Measurements from ENCODE around the gene GPR26. TPM values are rescaled to one million over a fixed set of nuclear protein-coding genes. Genes with fewer than 3 reads are reported as not detected.
"Not testable (repeated sequence)": the region's sequence is repeated elsewhere in the genome, so short reads cannot be mapped to it uniquely, and the experiment has no call there.

GPR26 gene
- total and polyA plus RNA-seq, 2 donors: 0.02 to 0.09 TPM

DNA sequence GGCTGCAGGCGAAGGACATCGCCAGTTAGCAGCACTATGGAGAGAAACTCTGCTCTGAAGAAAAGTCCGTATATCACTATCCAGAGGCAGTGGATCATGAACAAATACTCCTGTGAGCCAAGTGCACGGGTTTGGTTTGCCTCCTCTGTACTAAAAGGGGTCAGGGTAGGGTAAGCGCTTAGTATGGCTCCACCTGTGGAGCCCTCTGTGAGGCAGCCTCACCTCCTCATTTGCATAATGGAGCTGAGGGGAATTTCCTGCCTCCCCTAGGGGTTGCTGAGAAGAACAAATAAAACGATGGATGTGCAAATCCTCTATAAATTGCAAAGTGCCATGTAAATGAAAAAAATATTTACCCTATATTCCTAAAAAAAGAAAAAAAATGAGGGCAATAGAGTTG, 63.4 kb downstream of the GPR26 start:
- 82% methylated on average over 6 of the region's 6 CpGs for WGBS
- no peak overlapping the region for H3K4me3 ChIP-seq (ENCODE audit: low read length in 2 of 2)
- no peak overlapping the region for H3K27ac ChIP-seq (ENCODE audit: low read depth in 1 of 2, low read length in 1 of 2)

DNA sequence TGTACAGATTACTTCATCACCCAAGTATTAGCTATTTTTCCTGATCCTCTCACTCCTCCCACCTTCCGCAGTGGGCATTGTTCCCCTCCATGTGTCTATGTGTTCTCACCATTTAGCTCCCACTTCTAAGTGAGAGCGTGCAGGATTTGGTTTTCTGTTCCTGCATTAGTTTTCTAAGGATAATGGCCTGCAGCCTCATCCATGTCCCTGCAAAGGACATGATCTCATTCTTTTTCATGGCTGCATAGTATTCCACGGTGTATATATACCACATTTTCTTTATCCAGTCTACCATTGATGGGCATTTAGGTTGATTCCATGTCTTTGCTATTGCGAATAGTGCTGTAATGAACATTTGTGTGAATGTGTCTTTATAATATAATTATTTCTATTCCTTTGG, 70.8 kb downstream of the GPR26 start:
- not testable (repeated sequence) for H3K27ac ChIP-seq (ENCODE audit: low read depth in 1 of 2, low read length in 1 of 2); H3K9me3 ChIP-seq (ENCODE audit: control insufficient read depth in 2 of 2, insufficient read depth in 1 of 2, low read length in 1 of 2); H3K4me3 ChIP-seq (ENCODE audit: low read length in 2 of 2); H3K36me3 ChIP-seq (ENCODE audit: control insufficient read depth in 2 of 2, insufficient read depth in 2 of 2, low read length in 1 of 2); H3K27me3 ChIP-seq (ENCODE audit: control insufficient read depth in 2 of 2, insufficient read depth in 1 of 2, low read length in 1 of 2); H3K4me1 ChIP-seq (ENCODE audit: control insufficient read depth in 2 of 2, insufficient read depth in 2 of 2, low read length in 2 of 2); DNase-seq (ENCODE audit: low read depth in 6 of 9, low spot score in 9 of 9)
- 94% methylated on average over 4 of the region's 4 CpGs for WGBS

More for the DNA sequence above, 63.4 kb downstream of the GPR26 start:
- Histone ChIP-seq H3K36me3 (ENCODE audit: control insufficient read depth in 2 of 2, insufficient read depth in 2 of 2, low read length in 1 of 2) (no peaks in the 10 kb centered on the region), H3K27me3 (ENCODE audit: control insufficient read depth in 2 of 2, insufficient read depth in 1 of 2, low read length in 1 of 2) (no peaks in the 10 kb centered on the region), H3K9me3 (ENCODE audit: control insufficient read depth in 2 of 2, insufficient read depth in 1 of 2, low read length in 1 of 2) (peaks cover 0 to 5% of the 10 kb centered on the region in 2 donors), H3K4me1 (ENCODE audit: control insufficient read depth in 2 of 2, insufficient read depth in 2 of 2, low read length in 2 of 2) (no peaks in the 10 kb centered on the region)
- no peak for DNase-seq (ENCODE audit: low read depth in 6 of 9, low spot score in 9 of 9)

DNA sequence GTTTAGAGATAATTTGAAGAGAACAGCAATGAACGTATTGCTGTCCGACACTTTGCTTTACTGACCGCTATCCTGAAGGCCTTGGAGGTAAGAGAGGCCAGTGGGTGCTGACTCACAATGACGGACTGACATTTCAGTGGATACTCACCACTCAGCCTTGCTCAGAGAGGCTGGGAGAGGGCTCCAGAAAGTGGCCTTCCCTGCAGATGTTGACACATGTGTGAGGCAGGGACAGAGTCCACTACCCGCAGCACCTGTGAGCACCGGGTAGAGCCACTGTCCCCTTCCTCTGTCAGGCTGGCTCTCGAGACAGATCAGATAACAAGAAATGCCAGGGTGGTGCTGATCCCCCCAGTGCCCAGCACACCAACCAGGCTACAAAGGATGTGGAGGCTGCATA, 75.0 kb downstream of the GPR26 start:
- Histone ChIP-seq H3K27me3 (ENCODE audit: control insufficient read depth in 2 of 2, insufficient read depth in 1 of 2, low read length in 1 of 2) (no peaks in the 10 kb centered on the region), H3K9me3 (ENCODE audit: control insufficient read depth in 2 of 2, insufficient read depth in 1 of 2, low read length in 1 of 2) (no peaks in the 10 kb centered on the region), H3K4me1 (ENCODE audit: control insufficient read depth in 2 of 2, insufficient read depth in 2 of 2, low read length in 2 of 2) (no peaks in the 10 kb centered on the region), H3K27ac (ENCODE audit: low read depth in 1 of 2, low read length in 1 of 2) (no peak overlapping the region), H3K36me3 (ENCODE audit: control insufficient read depth in 2 of 2, insufficient read depth in 2 of 2, low read length in 1 of 2) (no peaks in the 10 kb centered on the region), H3K4me3 (ENCODE audit: low read length in 2 of 2) (no peak overlapping the region)
- 73% methylated on average over 7 of the region's 7 CpGs for WGBS
- no peak for DNase-seq (ENCODE audit: low read depth in 6 of 9, low spot score in 9 of 9)

DNA sequence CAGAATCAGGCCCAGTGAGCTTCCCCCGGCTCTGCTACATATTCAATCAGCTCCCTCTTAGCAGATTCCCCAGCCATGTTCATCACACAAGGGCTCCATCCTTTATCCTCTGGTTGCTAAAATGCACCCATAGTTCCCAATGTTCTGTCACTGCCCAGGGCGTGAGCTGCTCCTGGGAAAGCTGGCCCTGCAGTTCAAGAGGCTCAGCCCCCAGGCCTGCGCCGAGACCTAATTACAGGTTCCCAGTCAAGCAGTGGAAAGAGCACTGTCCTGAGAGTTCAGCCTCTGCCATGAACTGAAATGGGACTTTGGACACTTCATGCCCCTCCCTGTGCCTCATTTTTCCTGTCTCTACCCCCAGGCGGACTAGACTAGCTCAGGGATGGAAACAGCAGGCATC, 75.6 kb downstream of the GPR26 start:
- no peak for DNase-seq (ENCODE audit: low read depth in 6 of 9, low spot score in 9 of 9)
- no peaks in the 10 kb centered on the region for H3K9me3 ChIP-seq (ENCODE audit: control insufficient read depth in 2 of 2, insufficient read depth in 1 of 2, low read length in 1 of 2)
- 96% methylated on average over 5 of the region's 5 CpGs for WGBS

DNA sequence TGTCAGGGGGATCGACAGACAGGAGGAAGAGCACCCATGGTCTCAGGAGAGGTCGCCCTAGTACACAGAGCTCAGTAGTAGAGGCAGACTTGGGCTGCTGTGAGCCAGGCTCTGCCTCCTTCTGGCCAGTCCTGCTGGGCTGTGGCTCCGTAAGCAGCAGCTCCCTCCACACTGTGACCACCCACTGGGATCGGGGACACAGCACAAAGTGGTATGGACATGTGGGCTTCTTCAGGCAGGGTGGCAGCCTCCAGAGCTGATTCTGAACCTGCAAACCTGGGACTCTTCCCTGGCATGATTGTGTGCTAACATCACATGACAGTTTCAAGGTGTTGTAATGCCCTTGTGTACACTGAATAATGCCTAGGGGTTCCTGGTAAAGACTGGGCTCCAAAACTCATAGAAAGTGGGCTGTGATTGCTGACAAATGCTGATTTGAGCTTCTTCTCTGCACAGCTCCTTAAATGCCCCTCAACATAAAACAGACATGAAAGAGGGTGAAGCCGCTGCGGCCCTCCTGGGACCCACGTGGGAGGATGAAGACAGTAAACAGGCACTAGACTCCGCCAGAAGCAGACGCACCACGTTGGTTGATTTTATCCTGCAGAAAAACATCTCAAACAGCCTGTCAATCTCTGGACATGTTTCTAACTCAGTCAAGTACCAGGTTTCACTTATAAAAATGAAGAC, 76.7 kb downstream of the GPR26 start:
- Histone ChIP-seq H3K4me3 (ENCODE audit: low read length in 2 of 2) (no peak overlapping the region), H3K9me3 (ENCODE audit: control insufficient read depth in 2 of 2, insufficient read depth in 1 of 2, low read length in 1 of 2) (no peaks in the 10 kb centered on the region), H3K36me3 (ENCODE audit: control insufficient read depth in 2 of 2, insufficient read depth in 2 of 2, low read length in 1 of 2) (no peaks in the 10 kb centered on the region), H3K27me3 (ENCODE audit: control insufficient read depth in 2 of 2, insufficient read depth in 1 of 2, low read length in 1 of 2) (no peaks in the 10 kb centered on the region), H3K27ac (ENCODE audit: low read depth in 1 of 2, low read length in 1 of 2) (no peak overlapping the region), H3K4me1 (ENCODE audit: control insufficient read depth in 2 of 2, insufficient read depth in 2 of 2, low read length in 2 of 2) (no peaks in the 10 kb centered on the region)
- DNase-seq (ENCODE audit: low read depth in 6 of 9, low spot score in 9 of 9): no peak
- WGBS: 83% methylated on average over 10 of the region's 10 CpGs

More for the DNA sequence above, 75.6 kb downstream of the GPR26 start:
- no peak overlapping the region for H3K4me3 ChIP-seq (ENCODE audit: low read length in 2 of 2)
- no peak overlapping the region for H3K27ac ChIP-seq (ENCODE audit: low read depth in 1 of 2, low read length in 1 of 2)
- H3K4me1 ChIP-seq (ENCODE audit: control insufficient read depth in 2 of 2, insufficient read depth in 2 of 2, low read length in 2 of 2): no peaks in the 10 kb centered on the region
- H3K27me3 ChIP-seq (ENCODE audit: control insufficient read depth in 2 of 2, insufficient read depth in 1 of 2, low read length in 1 of 2): no peaks in the 10 kb centered on the region
- H3K36me3 ChIP-seq (ENCODE audit: control insufficient read depth in 2 of 2, insufficient read depth in 2 of 2, low read length in 1 of 2): no peaks in the 10 kb centered on the region

DNA sequence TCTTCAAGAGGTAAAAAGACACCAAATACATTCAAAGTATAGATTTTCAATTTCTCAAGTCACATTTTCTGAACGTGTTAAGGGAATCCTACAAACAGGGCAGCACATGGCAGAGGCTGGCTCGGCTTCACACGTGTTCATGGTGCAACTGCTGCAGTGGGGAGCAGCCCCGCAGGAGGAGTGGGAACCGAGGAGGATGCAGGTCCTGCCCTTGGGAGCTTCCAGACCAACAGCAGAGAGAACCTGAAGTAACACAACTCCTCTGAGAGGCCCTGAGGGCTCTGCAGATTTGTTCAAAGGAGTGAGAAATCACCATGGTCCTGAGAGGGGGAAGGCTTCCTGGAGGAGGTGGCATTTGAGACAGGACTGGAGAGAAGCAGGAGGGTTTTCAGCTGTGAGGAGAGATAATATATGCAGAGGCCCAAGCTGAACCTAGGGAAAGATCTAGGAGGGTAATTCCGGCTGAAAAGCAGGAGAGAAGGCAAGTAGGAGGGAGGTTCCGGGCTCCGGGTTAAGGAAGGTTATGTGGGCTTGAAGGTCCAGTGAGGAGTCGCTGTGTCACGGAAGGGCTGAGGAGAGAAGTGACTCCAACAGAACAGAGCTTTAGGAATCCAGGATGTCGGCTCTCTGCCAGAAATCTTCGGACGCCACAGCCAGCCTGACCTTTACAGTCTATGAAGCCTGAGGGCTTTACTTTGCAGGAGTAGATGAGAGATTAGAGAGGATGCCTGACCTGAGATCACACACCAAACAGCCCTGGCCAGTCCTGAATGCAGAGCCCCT, 77.5 kb downstream of the GPR26 start:
- no peaks in the 10 kb centered on the region for H3K4me1 ChIP-seq (ENCODE audit: control insufficient read depth in 2 of 2, insufficient read depth in 2 of 2, low read length in 2 of 2)
- 86% methylated on average over 13 of the region's 13 CpGs for WGBS
- no peaks in the 10 kb centered on the region for H3K9me3 ChIP-seq (ENCODE audit: control insufficient read depth in 2 of 2, insufficient read depth in 1 of 2, low read length in 1 of 2)
- H3K36me3 ChIP-seq (ENCODE audit: control insufficient read depth in 2 of 2, insufficient read depth in 2 of 2, low read length in 1 of 2): no peaks in the 10 kb centered on the region
- H3K27ac ChIP-seq (ENCODE audit: low read depth in 1 of 2, low read length in 1 of 2): no peak overlapping the region
- DNase-seq (ENCODE audit: low read depth in 6 of 9, low spot score in 9 of 9): no peak
- no peak overlapping the region for H3K4me3 ChIP-seq (ENCODE audit: low read length in 2 of 2)
- H3K27me3 ChIP-seq (ENCODE audit: control insufficient read depth in 2 of 2, insufficient read depth in 1 of 2, low read length in 1 of 2): no peaks in the 10 kb centered on the region

DNA sequence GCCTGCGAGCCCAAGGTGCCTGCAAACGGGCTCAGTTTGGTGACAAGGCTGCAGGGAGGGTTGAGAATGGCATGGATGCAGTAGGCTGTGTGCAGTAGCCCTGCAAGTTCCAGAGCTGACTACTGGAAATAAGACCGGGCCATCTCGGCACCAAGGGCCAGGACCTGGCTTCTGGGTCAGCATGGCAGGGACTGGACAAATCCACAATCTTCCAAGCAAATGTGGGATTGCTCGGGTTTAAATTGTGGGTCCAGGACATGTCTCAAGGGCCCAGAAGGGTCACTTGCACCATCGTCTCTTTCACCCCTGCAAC, 78.0 kb downstream of the GPR26 start:
- Histone ChIP-seq H3K27ac (ENCODE audit: low read depth in 1 of 2, low read length in 1 of 2) (no peak overlapping the region), H3K36me3 (ENCODE audit: control insufficient read depth in 2 of 2, insufficient read depth in 2 of 2, low read length in 1 of 2) (no peaks in the 10 kb centered on the region), H3K4me1 (ENCODE audit: control insufficient read depth in 2 of 2, insufficient read depth in 2 of 2, low read length in 2 of 2) (no peaks in the 10 kb centered on the region), H3K4me3 (ENCODE audit: low read length in 2 of 2) (no peak overlapping the region), H3K9me3 (ENCODE audit: control insufficient read depth in 2 of 2, insufficient read depth in 1 of 2, low read length in 1 of 2) (no peaks in the 10 kb centered on the region), H3K27me3 (ENCODE audit: control insufficient read depth in 2 of 2, insufficient read depth in 1 of 2, low read length in 1 of 2) (no peaks in the 10 kb centered on the region)
- 87% methylated on average over 6 of the region's 6 CpGs for WGBS
- no peak for DNase-seq (ENCODE audit: low read depth in 6 of 9, low spot score in 9 of 9)

Other genes starting within 250 kb of the GPR26 start
- 5.8 TPM for gene CPXM2, start 225.5 kb downstream of the GPR26 start, total RNA-seq
- gene CPXM2, start 225.5 kb downstream of the GPR26 start, polyA plus RNA-seq: 6.9 TPM